Natural killer cell treated with Interleukin-12 subunit alpha and Interleukin-12 subunit beta and Interleukin-15 and Interleukin-18, amount 100 ng/mL, for 72 hours (primary cell): ENCODE measurements around the gene HS3ST3A1. TPM values are rescaled to one million over a fixed set of nuclear protein-coding genes. Genes with fewer than 3 reads are reported as not detected.
A peak's percentile ranks its signal among the peaks of the same experiment; 100 is the strongest.

Source experiments
- ATAC-seq, 2 donors: fragments of 150-1000 bp; cut with Tn5 transposase in 1 of 2; sonication (Bioruptor Pico), chemical (Tn5 transposase) in 1 of 2; 2 replicates each; pipeline ENCODE4 v1.10.0; 2021
- DNase-seq: peaks from one replicate; pipeline ENCODE4 v3.0.0; 2022; ENCODE audit warnings: low spot score
- H3K27ac Mint-ChIP-seq, 2 donors: 1 replicate in 1 of 2; 2 replicates in 1 of 2; pipeline ENCODE4 v1.8.0; 2022; ENCODE audit warnings: mixed read lengths in 2 of 2, mild to moderate bottlenecking in 1 of 2, moderate library complexity in 1 of 2
- H3K27me3 Mint-ChIP-seq, 2 donors: 1 replicate in 1 of 2; 2 replicates in 1 of 2; pipeline ENCODE4 v1.8.0; 2022; ENCODE audit warnings: mixed read lengths in 2 of 2
- H3K36me3 Mint-ChIP-seq: one replicate; pipeline ENCODE4 v1.8.0; 2022; ENCODE audit warnings: mixed read lengths
- H3K4me1 Mint-ChIP-seq, 2 donors: 1 replicate in 1 of 2; 2 replicates in 1 of 2; pipeline ENCODE4 v1.8.0; 2022; ENCODE audit warnings: low read depth in 2 of 2, mixed read lengths in 2 of 2, mild to moderate bottlenecking in 1 of 2
- H3K4me3 Mint-ChIP-seq: one replicate; pipeline ENCODE4 v1.8.0; 2022; ENCODE audit warnings: mixed read lengths
- H3K9me3 Mint-ChIP-seq: 2 replicates; pipeline ENCODE4 v1.8.0; 2022; ENCODE audit warnings: mixed read lengths
- total RNA-seq, 2 donors: library from RNA; stranded (reverse); gene quantifications; one replicate each; pipeline ENCODE4 v1.2.3, GENCODE V29; 2022

The HS3ST3A1 gene
- total RNA-seq, 2 donors from 2014 or later: 1.1 to 2.4 TPM

GRCh38 chr17:13576661-13577526, 24.8 kb downstream of the HS3ST3A1 start:
- DNase-seq (no peak), ATAC-seq (no peak)
- Mint-ChIP-seq H3K4me1 (no peaks in the 10 kb centered on the region), H3K27ac (no peak overlapping the region), H3K27me3 (peaks cover 21 to 29% of the 10 kb centered on the region in 2 donors), H3K4me3 (no peak overlapping the region), H3K36me3 (no peaks in the 10 kb centered on the region), H3K9me3 (no peaks in the 10 kb centered on the region)

GRCh38 chr17:13575922-13576419, 25.8 kb downstream of the HS3ST3A1 start:
- no peak overlapping the region for H3K4me3 Mint-ChIP-seq
- DNase-seq (no peak), ATAC-seq (no peak)
- H3K27ac Mint-ChIP-seq: no peak overlapping the region
- no peaks in the 10 kb centered on the region for H3K9me3 Mint-ChIP-seq
- H3K27me3 Mint-ChIP-seq: peaks cover 23 to 29% of the 10 kb centered on the region in 2 donors
- H3K36me3 Mint-ChIP-seq: no peaks in the 10 kb centered on the region
- H3K4me1 Mint-ChIP-seq: no peaks in the 10 kb centered on the region

- DNase-seq (no peak), ATAC-seq (no peak)
- H3K36me3 Mint-ChIP-seq: no peaks in the 10 kb centered on the region
- H3K4me1 Mint-ChIP-seq: no peaks in the 10 kb centered on the region
- peaks cover 20 to 29% of the 10 kb centered on the region in 2 donors for H3K27me3 Mint-ChIP-seq
- H3K9me3 Mint-ChIP-seq: no peaks in the 10 kb centered on the region
- H3K4me3 Mint-ChIP-seq: no peak overlapping the region
- no peak overlapping the region for H3K27ac Mint-ChIP-seq
These were observed 26.3 kb downstream of the HS3ST3A1 start for GRCh38 chr17:13575466-13575865.

GRCh38 chr17:13572581-13572980, 29.1 kb downstream of the HS3ST3A1 start:
- no peak for ATAC-seq
- Mint-ChIP-seq H3K4me1 (no peaks in the 10 kb centered on the region), H3K27ac (no peak overlapping the region), H3K27me3 (peaks cover 20 to 29% of the 10 kb centered on the region in 2 donors), H3K4me3 (no peak overlapping the region), H3K9me3 (no peaks in the 10 kb centered on the region), H3K36me3 (no peaks in the 10 kb centered on the region)
- no peak for DNase-seq

- ATAC-seq (no peak), DNase-seq (no peak)
- no peaks in the 10 kb centered on the region for H3K9me3 Mint-ChIP-seq
- peaks cover 12% of the 10 kb centered on the region in 2 donors for H3K27me3 Mint-ChIP-seq
- H3K4me1 Mint-ChIP-seq: no peaks in the 10 kb centered on the region
- H3K27ac Mint-ChIP-seq: no peak overlapping the region
- no peaks in the 10 kb centered on the region for H3K36me3 Mint-ChIP-seq
- H3K4me3 Mint-ChIP-seq: no peak overlapping the region
These were observed 32.2 kb downstream of the HS3ST3A1 start for GRCh38 chr17:13569398-13570123.

- ATAC-seq: no peak
- H3K27me3 Mint-ChIP-seq: peaks cover 11 to 12% of the 10 kb centered on the region in 2 donors
- DNase-seq: no peak
- H3K4me3 Mint-ChIP-seq: no peak overlapping the region
- no peak overlapping the region for H3K27ac Mint-ChIP-seq
- H3K36me3 Mint-ChIP-seq: no peaks in the 10 kb centered on the region
- no peaks in the 10 kb centered on the region for H3K9me3 Mint-ChIP-seq
- H3K4me1 Mint-ChIP-seq: no peaks in the 10 kb centered on the region
These were observed 32.9 kb downstream of the HS3ST3A1 start for GRCh38 chr17:13568582-13569397.

GRCh38 chr17:13563866-13564265, 37.9 kb downstream of the HS3ST3A1 start:
- no peak for ATAC-seq
- peaks cover 0 to 6% of the 10 kb centered on the region in 2 donors for H3K27me3 Mint-ChIP-seq
- H3K9me3 Mint-ChIP-seq: no peaks in the 10 kb centered on the region
- no peaks in the 10 kb centered on the region for H3K4me1 Mint-ChIP-seq
- DNase-seq: no peak
- H3K27ac Mint-ChIP-seq: no peak overlapping the region
- H3K4me3 Mint-ChIP-seq: no peak overlapping the region
- H3K36me3 Mint-ChIP-seq: no peaks in the 10 kb centered on the region

- Mint-ChIP-seq H3K27me3 (peaks cover 0 to 6% of the 10 kb centered on the region in 2 donors), H3K27ac (no peak overlapping the region), H3K9me3 (no peaks in the 10 kb centered on the region), H3K36me3 (no peaks in the 10 kb centered on the region), H3K4me1 (no peaks in the 10 kb centered on the region), H3K4me3 (no peak overlapping the region)
- ATAC-seq (no peak), DNase-seq (no peak)
These were observed 39.4 kb downstream of the HS3ST3A1 start for GRCh38 chr17:13562271-13562800.

GRCh38 chr17:13561606-13562270, 40.0 kb downstream of the HS3ST3A1 start:
- ATAC-seq (peak in 1 of 2 donors; percentile 32), DNase-seq (no peak)
- no peaks in the 10 kb centered on the region for H3K9me3 Mint-ChIP-seq
- H3K27me3 Mint-ChIP-seq: peaks cover 0 to 6% of the 10 kb centered on the region in 2 donors
- H3K27ac Mint-ChIP-seq: no peak overlapping the region
- H3K36me3 Mint-ChIP-seq: no peaks in the 10 kb centered on the region
- no peak overlapping the region for H3K4me3 Mint-ChIP-seq
- H3K4me1 Mint-ChIP-seq: no peaks in the 10 kb centered on the region

GRCh38 chr17:13560935-13561334, 40.8 kb downstream of the HS3ST3A1 start:
- ATAC-seq: no peak
- Mint-ChIP-seq H3K4me1 (no peaks in the 10 kb centered on the region), H3K9me3 (no peaks in the 10 kb centered on the region), H3K36me3 (no peaks in the 10 kb centered on the region), H3K4me3 (no peak overlapping the region), H3K27me3 (peaks cover 0 to 6% of the 10 kb centered on the region in 2 donors), H3K27ac (no peak overlapping the region)
- DNase-seq: no peak

- DNase-seq (no peak), ATAC-seq (no peak)
- peaks cover 5 to 6% of the 10 kb centered on the region in 2 donors for H3K27me3 Mint-ChIP-seq
- H3K4me1 Mint-ChIP-seq: no peaks in the 10 kb centered on the region
- no peaks in the 10 kb centered on the region for H3K9me3 Mint-ChIP-seq
- no peak overlapping the region for H3K27ac Mint-ChIP-seq
- no peaks in the 10 kb centered on the region for H3K36me3 Mint-ChIP-seq
- no peak overlapping the region for H3K4me3 Mint-ChIP-seq
These were observed 43.1 kb downstream of the HS3ST3A1 start for GRCh38 chr17:13558588-13558987.

GRCh38 chr17:13557077-13557476, 44.7 kb downstream of the HS3ST3A1 start:
- Mint-ChIP-seq H3K36me3 (no peaks in the 10 kb centered on the region), H3K9me3 (no peaks in the 10 kb centered on the region), H3K27me3 (peaks cover 5 to 6% of the 10 kb centered on the region in 2 donors), H3K4me3 (no peak overlapping the region), H3K27ac (no peak overlapping the region), H3K4me1 (no peaks in the 10 kb centered on the region)
- ATAC-seq: no peak
- DNase-seq: no peak

GRCh38 chr17:13554231-13554630, 47.5 kb downstream of the HS3ST3A1 start:
- Mint-ChIP-seq H3K9me3 (no peaks in the 10 kb centered on the region), H3K36me3 (peaks cover 4% of the 10 kb centered on the region), H3K27me3 (peaks cover 13 to 22% of the 10 kb centered on the region in 2 donors), H3K27ac (no peak overlapping the region), H3K4me1 (no peaks in the 10 kb centered on the region), H3K4me3 (no peak overlapping the region)
- no peak for ATAC-seq
- no peak for DNase-seq
